ENCODE data around the gene TMEM109.
A peak's percentile ranks its signal among the peaks of the same experiment; 100 is the strongest.

Gene TMEM109

DNA sequence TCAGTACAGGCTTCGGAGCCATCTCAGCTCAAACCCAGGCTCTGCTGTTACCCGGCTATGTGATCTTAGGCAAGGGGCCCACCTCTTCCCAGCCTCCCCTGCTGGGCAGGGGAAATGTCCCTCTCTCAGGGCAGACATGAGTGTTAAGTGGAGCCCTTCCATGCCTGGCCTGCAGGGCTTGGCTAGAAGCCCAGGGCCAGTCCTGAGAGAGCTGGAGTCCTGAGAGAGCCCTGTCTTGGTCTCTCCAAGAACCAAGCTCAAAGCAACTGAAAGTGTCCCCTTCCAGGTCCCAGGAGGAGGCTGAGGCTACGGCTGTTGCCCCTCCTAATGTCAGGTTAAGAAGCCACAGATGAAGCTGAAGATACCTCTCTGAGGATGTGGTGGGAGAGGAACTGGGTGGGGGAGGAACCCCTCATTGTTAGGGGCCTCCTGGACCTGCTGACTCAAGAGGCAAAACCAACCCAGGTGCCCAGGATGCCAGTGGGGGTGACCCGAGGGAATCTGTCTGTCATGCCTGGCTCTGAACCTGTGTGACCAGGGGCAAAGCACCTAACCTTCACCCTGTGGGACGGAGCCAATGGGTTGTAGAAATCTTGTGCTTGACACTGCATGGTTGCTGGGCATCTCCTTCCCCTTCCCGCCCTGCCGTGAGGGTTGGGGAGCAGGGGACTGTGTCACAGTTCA lies 42.4 kb upstream of the TMEM109 start:
- Histone ChIP-seq H3K4me3 (replicated peaks; ENCODE audit: insufficient read depth, low read length) (no peak overlapping the region), H3K27ac (replicated peaks) (no peak overlapping the region), H3K27me3 (ENCODE audit: insufficient read depth, poor library complexity, severe bottlenecking) (no peaks in the 10 kb centered on the region)
- no peak for TF ChIP-seq GABPA (IDR thresholded peaks at IDR 0.05; ENCODE audit: low read depth)
- TF ChIP-seq, protein P1, sequence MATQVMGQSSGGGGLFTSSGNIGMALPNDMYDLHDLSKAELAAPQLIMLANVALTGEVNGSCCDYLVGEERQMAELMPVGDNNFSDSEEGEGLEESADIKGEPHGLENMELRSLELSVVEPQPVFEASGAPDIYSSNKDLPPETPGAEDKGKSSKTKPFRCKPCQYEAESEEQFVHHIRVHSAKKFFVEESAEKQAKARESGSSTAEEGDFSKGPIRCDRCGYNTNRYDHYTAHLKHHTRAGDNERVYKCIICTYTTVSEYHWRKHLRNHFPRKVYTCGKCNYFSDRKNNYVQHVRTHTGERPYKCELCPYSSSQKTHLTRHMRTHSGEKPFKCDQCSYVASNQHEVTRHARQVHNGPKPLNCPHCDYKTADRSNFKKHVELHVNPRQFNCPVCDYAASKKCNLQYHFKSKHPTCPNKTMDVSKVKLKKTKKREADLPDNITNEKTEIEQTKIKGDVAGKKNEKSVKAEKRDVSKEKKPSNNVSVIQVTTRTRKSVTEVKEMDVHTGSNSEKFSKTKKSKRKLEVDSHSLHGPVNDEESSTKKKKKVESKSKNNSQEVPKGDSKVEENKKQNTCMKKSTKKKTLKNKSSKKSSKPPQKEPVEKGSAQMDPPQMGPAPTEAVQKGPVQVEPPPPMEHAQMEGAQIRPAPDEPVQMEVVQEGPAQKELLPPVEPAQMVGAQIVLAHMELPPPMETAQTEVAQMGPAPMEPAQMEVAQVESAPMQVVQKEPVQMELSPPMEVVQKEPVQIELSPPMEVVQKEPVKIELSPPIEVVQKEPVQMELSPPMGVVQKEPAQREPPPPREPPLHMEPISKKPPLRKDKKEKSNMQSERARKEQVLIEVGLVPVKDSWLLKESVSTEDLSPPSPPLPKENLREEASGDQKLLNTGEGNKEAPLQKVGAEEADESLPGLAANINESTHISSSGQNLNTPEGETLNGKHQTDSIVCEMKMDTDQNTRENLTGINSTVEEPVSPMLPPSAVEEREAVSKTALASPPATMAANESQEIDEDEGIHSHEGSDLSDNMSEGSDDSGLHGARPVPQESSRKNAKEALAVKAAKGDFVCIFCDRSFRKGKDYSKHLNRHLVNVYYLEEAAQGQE (IDR thresholded peaks at IDR 0.05; ENCODE audit: insufficient replicate concordance, low read depth) = no peak
- TF ChIP-seq, protein P2, sequence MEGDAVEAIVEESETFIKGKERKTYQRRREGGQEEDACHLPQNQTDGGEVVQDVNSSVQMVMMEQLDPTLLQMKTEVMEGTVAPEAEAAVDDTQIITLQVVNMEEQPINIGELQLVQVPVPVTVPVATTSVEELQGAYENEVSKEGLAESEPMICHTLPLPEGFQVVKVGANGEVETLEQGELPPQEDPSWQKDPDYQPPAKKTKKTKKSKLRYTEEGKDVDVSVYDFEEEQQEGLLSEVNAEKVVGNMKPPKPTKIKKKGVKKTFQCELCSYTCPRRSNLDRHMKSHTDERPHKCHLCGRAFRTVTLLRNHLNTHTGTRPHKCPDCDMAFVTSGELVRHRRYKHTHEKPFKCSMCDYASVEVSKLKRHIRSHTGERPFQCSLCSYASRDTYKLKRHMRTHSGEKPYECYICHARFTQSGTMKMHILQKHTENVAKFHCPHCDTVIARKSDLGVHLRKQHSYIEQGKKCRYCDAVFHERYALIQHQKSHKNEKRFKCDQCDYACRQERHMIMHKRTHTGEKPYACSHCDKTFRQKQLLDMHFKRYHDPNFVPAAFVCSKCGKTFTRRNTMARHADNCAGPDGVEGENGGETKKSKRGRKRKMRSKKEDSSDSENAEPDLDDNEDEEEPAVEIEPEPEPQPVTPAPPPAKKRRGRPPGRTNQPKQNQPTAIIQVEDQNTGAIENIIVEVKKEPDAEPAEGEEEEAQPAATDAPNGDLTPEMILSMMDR (IDR thresholded peaks at IDR 0.05; ENCODE audit: insufficient read depth, low read length) = no peak
- no peak for TF ChIP-seq SPI1 (IDR thresholded peaks at IDR 0.05; ENCODE audit: borderline replicate concordance, low read depth)
- no peak for DNase-seq (ENCODE audit: low read depth in 1 of 2, low spot score in 1 of 2)

DNA sequence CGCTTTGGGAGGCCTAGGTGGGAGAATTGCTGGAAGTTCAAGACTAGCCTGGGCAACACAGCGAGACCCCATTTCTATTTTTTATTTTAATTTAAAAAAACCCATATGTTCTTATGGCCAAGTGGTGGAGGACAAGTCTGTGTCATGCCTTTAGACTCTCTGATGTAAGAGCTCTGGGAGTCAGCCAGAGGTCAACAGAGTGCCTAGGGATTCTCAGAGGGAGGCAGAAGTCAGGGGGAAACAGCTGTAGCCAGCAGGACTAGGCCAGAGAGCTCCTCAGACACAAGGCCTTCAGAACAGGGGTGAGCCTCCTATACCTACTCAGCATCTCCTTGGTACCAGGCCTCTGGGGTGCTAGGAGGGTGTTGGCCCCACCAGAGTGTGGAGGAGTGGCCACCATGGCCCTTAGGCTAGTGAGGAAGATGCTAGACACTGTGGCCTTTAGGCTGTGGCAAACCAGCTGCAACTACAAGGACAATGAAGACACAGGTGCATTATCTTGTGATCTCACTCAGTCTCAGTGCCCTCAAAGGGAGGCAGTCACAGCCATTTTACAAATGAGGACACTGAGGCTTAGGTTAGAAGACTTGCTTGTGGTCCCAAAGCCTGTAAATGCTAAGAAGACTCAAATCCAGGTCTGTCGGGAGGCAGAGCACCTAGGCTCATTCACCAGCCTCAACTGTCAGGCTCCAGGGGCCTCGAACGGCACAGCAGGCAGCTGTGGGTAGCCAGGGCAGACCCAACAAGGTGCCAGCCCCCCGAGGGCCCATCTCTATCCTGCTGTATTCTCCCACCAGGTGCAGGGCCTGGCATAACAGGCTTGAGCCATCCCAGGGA lies 41.6 kb upstream of the TMEM109 start:
- Histone ChIP-seq H3K27ac (replicated peaks) (no peak overlapping the region), H3K27me3 (ENCODE audit: insufficient read depth, poor library complexity, severe bottlenecking) (no peaks in the 10 kb centered on the region), H3K4me3 (replicated peaks; ENCODE audit: insufficient read depth, low read length) (no peak overlapping the region)
- TF ChIP-seq, protein P2 (IDR thresholded peaks at IDR 0.05; ENCODE audit: insufficient read depth, low read length) = no peak
- TF ChIP-seq, protein P1 (IDR thresholded peaks at IDR 0.05; ENCODE audit: insufficient replicate concordance, low read depth) = no peak
- TF ChIP-seq POLR2AphosphoS5 (IDR thresholded peaks at IDR 0.05; ENCODE audit: low read depth) (no peak), SPI1 (IDR thresholded peaks at IDR 0.05; ENCODE audit: borderline replicate concordance, low read depth) (no peak), GABPA (IDR thresholded peaks at IDR 0.05; ENCODE audit: low read depth) (no peak)
- no peak for DNase-seq (ENCODE audit: low read depth in 1 of 2, low spot score in 1 of 2)

DNA sequence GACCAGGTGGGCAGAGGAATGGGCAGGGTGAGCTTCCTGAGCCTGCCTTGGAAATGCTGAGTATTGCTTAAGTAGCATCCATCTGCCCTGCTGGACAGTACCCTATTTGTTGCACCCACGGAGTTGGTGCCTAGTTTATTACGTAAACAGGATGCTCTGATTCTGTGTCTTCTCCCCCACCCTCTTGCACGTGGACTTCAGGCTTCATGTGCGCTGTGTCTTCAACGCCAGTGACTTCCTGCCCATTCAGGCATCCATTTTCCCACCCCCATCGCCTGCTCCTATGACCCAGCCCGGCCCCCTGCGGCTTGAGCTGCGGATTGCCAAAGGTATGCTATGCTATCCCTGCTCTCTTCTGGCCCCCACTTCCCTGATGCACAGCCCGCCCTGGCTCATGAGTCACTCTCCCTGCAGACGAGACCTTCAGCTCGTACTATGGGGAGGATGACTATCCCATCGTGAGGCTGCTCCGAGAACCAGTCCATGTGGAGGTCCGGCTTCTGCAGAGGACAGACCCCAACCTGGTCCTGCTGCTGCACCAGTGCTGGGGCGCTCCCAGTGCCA lies 40.9 kb upstream of the TMEM109 start:
- TF ChIP-seq, protein P1 (IDR thresholded peaks at IDR 0.05; ENCODE audit: insufficient replicate concordance, low read depth) = peak; percentile 20
- TF ChIP-seq GABPA (IDR thresholded peaks at IDR 0.05; ENCODE audit: low read depth) = no peak
- H3K4me3 ChIP-seq (replicated peaks; ENCODE audit: insufficient read depth, low read length) = no peak overlapping the region
- H3K27ac ChIP-seq (replicated peaks) = no peak overlapping the region

More for the DNA sequence above, 40.9 kb upstream of the TMEM109 start:
- no peaks in the 10 kb centered on the region for H3K27me3 ChIP-seq (ENCODE audit: insufficient read depth, poor library complexity, severe bottlenecking)
- DNase-seq (ENCODE audit: low read depth in 1 of 2, low spot score in 1 of 2) = peak in 1 of 2 experiments; percentile 27
